Retinal pigment epithelial cell (primary cell): ENCODE data around the gene MMP28.
"Not testable (repeated sequence)": the region's sequence is repeated elsewhere in the genome, so short reads cannot be mapped to it uniquely, and the experiment has no call there.

Experiments used
- DNase-seq: peaks from one replicate; pipeline ENCODE4 v3.0.0-alpha.2; 2010; ENCODE audit warnings: low read depth
- H3K4me3 ChIP-seq: 2 replicates; pipeline ENCODE4 v1.5.1; 2011; ENCODE audit warnings: mild to moderate bottlenecking, low read length, control low read depth, moderate library complexity
- CTCF ChIP-seq: conservative IDR thresholded peaks from 2 replicates; pipeline ENCODE4 v1.5.1; 2011; ENCODE audit warnings: low read depth, low read length, control low read depth, inconsistent platforms

Gene MMP28

GRCh38 chr17:35761601-35762000 lies 33.8 kb downstream of the MMP28 start:
- H3K4me3 ChIP-seq, result no peak overlapping the region
- DNase-seq, result no peak

GRCh38 chr17:35760587-35760986 lies 34.9 kb downstream of the MMP28 start, which contains the start of gene C17orf50:
Gene C17orf50, plus strand, starts transcription at chr17:35760887. Its CDS starts 55 bp downstream, at chr17:35760942.
- no peak for TF ChIP-seq CTCF

More at GRCh38 chr17:35761601-35762000, 33.8 kb downstream of the MMP28 start:
- TF ChIP-seq CTCF, result no peak

GRCh38 chr17:35757243-35757642 lies 38.2 kb downstream of the MMP28 start:
- TF ChIP-seq CTCF, result no peak
- no peak for DNase-seq
- no peak overlapping the region for H3K4me3 ChIP-seq

More at GRCh38 chr17:35760587-35760986, 34.9 kb downstream of the MMP28 start, which contains the start of gene C17orf50:
- H3K4me3 ChIP-seq, result no peak within 1 kb of the TSS
- DNase-seq, result no peak

- no peak within 1 kb of the TSS for H3K4me3 ChIP-seq
- no peak for DNase-seq
- no peak for TF ChIP-seq CTCF
Measured at GRCh38 chr17:35752945-35753764, 42.3 kb downstream of the MMP28 start, which contains the start of gene GAS2L2. Gene GAS2L2, minus strand, starts transcription at chr17:35753239. Its CDS starts 389 bp downstream, at chr17:35752850.

- TF ChIP-seq CTCF, result no peak
- H3K4me3 ChIP-seq, result no peak overlapping the region
- DNase-seq, result no peak
Measured at GRCh38 chr17:35752471-35752870, 43.0 kb downstream of the MMP28 start.

GRCh38 chr17:35751541-35751940 lies 43.9 kb downstream of the MMP28 start:
- not testable (repeated sequence) for DNase-seq, H3K4me3 ChIP-seq

GRCh38 chr17:35750526-35751395 lies 44.7 kb downstream of the MMP28 start:
- H3K4me3 ChIP-seq, result no peak overlapping the region
- no peak for TF ChIP-seq CTCF
- no peak for DNase-seq
